T-cell (primary cell): ENCODE results near the gene UMPS. TPM values are rescaled to one million over a fixed set of nuclear protein-coding genes. Genes with fewer than 3 reads are reported as not detected.

ENCODE experiments used
- ATAC-seq, 4 experiments: fragments of 200-7000 bp in 3 of 4; fragments of 150-1000 bp in 1 of 4; cut with Tn5 transposase; replicated peaks in 1 of 4; 1 replicate in 3 of 4; 2 replicates in 1 of 4; pipeline ENCODE4 v1.10.0; 2021; ENCODE audit warnings: moderate library complexity in 3 of 4, mild to moderate bottlenecking in 2 of 4, moderate number of reproducible peaks in 1 of 4
- CTCF ChIA-PET, 2 donors: fragments of 300-600 bp; sonication (Branson Sonifier 250); formaldehyde crosslinking; loops; one replicate each; lab custom pipeline; 2022; ENCODE audit warnings: antibody characterized with exemption in 2 of 2; lab: Charles Lee
- POLR2A ChIA-PET, 2 donors: fragments of 300-600 bp; sonication (Branson Sonifier 250); formaldehyde crosslinking; loops; one replicate each; lab custom pipeline; 2022; ENCODE audit warnings: antibody characterized with exemption in 2 of 2; lab: Charles Lee
- DNase-seq, 35 experiments: peaks; one replicate each; pipeline versions ENCODE4 v3.0.0 to v3.0.0-alpha.2; 2013 to 2023
- H3K27ac ChIP-seq: one replicate; pipeline ENCODE4 v1.5.1; 2013; ENCODE audit warnings: low read length
- H3K27me3 ChIP-seq, 2 experiments: replicated peaks in 1 of 2; 1 replicate in 1 of 2; 2 replicates in 1 of 2; pipeline versions ENCODE4 v1.6.1 to v1.7.0; 2013; ENCODE audit warnings: low read length in 1 of 2, mixed read lengths in 1 of 2; ENCODE audit not compliant: control insufficient read depth in 2 of 2, insufficient read depth in 2 of 2; ENCODE audit errors: extremely low read depth in 1 of 2
- H3K36me3 ChIP-seq, 2 donors: 1 replicate in 1 of 2; 2 replicates in 1 of 2; pipeline versions ENCODE4 v1.6.1 to v1.7.0; 2013; ENCODE audit warnings: low read length in 1 of 2; ENCODE audit not compliant: control insufficient read depth in 2 of 2, insufficient read depth in 1 of 2; ENCODE audit errors: extremely low read depth in 1 of 2
- H3K4me1 ChIP-seq, 2 experiments: 1 replicate in 1 of 2; 2 replicates in 1 of 2; pipeline versions ENCODE4 v1.6.1 to v1.7.0; 2013; ENCODE audit warnings: low read length in 2 of 2, mixed read lengths in 1 of 2; ENCODE audit not compliant: insufficient read depth in 2 of 2, control insufficient read depth in 1 of 2; ENCODE audit errors: extremely low read depth in 1 of 2
- H3K4me3 ChIP-seq, 2 donors: 1 replicate in 1 of 2; 2 replicates in 1 of 2; pipeline versions ENCODE4 v1.5.1 to v1.7.0; 2013; ENCODE audit warnings: mild to moderate bottlenecking in 2 of 2, low read length in 1 of 2, moderate library complexity in 1 of 2; ENCODE audit not compliant: control insufficient read depth in 1 of 2; ENCODE audit errors: extremely low read depth in 1 of 2
- H3K9me3 ChIP-seq: 2 replicates; pipeline ENCODE4 v1.7.0; 2013
- H3K27ac Mint-ChIP-seq, 2 donors: one replicate each; pipeline ENCODE4 v1.8.0; 2020 to 2021; ENCODE audit warnings: mild to moderate bottlenecking in 2 of 2, mixed read lengths in 2 of 2
- H3K27me3 Mint-ChIP-seq, 2 donors: one replicate each; pipeline ENCODE4 v1.8.0; 2021 to 2022; ENCODE audit warnings: mixed read lengths in 2 of 2
- H3K36me3 Mint-ChIP-seq: one replicate; pipeline ENCODE4 v1.8.0; 2021; ENCODE audit warnings: mixed read lengths
- H3K4me1 Mint-ChIP-seq, 3 donors: one replicate each; pipeline ENCODE4 v1.8.0; 2020 to 2022; ENCODE audit warnings: mixed read lengths in 3 of 3, mild to moderate bottlenecking in 1 of 3
- H3K4me3 Mint-ChIP-seq, 3 donors: one replicate each; pipeline ENCODE4 v1.8.0; 2020 to 2022; ENCODE audit warnings: mild to moderate bottlenecking in 3 of 3, mixed read lengths in 3 of 3, moderate library complexity in 3 of 3
- H3K9me3 Mint-ChIP-seq, 3 donors: one replicate each; pipeline ENCODE4 v1.8.0; 2020 to 2022; ENCODE audit warnings: mixed read lengths in 3 of 3
- WGBS: methylation state at CpG from one replicate; pipeline ENCODE4 v1.1.5; 2013; ENCODE audit warnings: missing lambda C conversion rate; ENCODE audit not compliant: insufficient coverage; 5-methylcytosine and 5-hydroxymethylcytosine counted together
- total RNA-seq, 35 experiments: library from RNA in 6 of 35; stranded (reverse) in 6 of 35; fragments of 120-200 nt in 1 of 35; gene quantifications; one replicate each; pipeline versions ENCODE4 v1.2.1 to v1.2.4 and lab custom pipeline; 2013 to 2026

UMPS gene
- total RNA-seq, 5 donors from 2014 or later (not counting 1 experiment from before 2014, with no cell fraction given) = 14.9 to 29.6 (median 21.1) TPM

- POLR2A ChIA-PET = no interaction called here
- ATAC-seq = no peak
- H3K27ac Mint-ChIP-seq = no peak overlapping the region
Measured at GRCh38 chr3:124686028-124686670, 44.1 kb upstream of the UMPS start.

DNA sequence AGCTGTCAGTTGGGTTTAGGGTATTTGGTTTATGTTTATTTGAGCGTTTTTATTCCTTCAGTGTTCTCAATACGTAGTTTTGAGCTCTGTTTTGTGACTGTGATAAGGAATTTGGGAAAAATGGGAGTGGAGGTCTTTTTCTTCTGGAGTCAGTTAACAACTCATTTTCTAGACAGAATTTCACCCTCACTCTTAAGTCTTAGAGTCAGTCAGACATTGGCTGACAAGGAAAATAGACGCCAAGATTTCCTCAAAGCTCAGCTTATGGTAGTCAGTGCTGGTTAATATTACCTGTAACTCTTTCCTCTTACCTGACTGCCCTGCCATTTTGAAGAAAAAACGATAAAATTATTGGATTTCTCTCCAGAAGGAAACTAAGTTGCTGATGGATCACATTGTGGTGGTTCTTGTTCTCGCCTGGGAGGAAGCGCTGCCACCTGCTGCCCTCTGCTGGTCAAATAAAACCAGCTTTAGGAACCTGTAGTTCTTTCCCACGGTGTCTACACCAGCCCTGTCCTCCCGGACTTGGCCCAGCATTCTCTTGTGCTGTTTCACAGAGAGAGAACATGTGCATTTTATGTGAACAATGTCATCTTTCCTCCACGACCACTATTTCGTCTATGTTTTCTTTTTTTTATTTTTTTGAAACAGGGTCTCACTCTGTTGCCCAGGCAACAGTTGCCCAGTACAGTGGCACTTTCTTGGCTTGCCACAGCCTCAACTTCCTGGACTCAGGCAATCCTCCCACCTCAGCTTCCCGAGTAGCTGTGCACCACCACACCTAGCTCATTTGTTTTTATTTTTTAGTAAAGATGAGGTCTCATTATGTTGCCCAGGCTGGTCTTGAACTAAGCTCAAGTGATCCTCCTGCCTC is 41.4 kb upstream of the UMPS start:
- DNase-seq (peak; percentile 11 to 80 (median 58)), ATAC-seq (peak; percentile 65 to 86 (median 75))
- no peak overlapping the region for H3K27ac ChIP-seq
- H3K4me3 ChIP-seq = no peak overlapping the region
- Mint-ChIP-seq H3K9me3 (no peaks in the 10 kb centered on the region), H3K4me1 (peaks cover 0 to 4% (median 4%) of the 10 kb centered on the region in 3 donors), H3K27me3 (peaks cover 18 to 27% of the 10 kb centered on the region in 2 donors), H3K4me3 (no peak overlapping the region), H3K36me3 (no peaks in the 10 kb centered on the region), H3K27ac (no peak overlapping the region)
- H3K27me3 ChIP-seq = peaks cover 0 to 17% of the 10 kb centered on the region in 2 experiments
- H3K4me1 ChIP-seq = peaks cover 0 to 6% of the 10 kb centered on the region in 2 experiments
- no peaks in the 10 kb centered on the region for H3K9me3 ChIP-seq
- WGBS = 2% methylated on average over 5 of the region's 11 CpGs
- POLR2A ChIA-PET = interaction anchor here in 1 of 2 donors (1.2 kb wide), 1 partner anchor 17 kb away, joined by 4 read pairs; no protein-coding TSS in a partner anchor
- no peaks in the 10 kb centered on the region for H3K36me3 ChIP-seq
- CTCF ChIA-PET = interaction anchor here (0.6 to 2.7 kb wide), 24 partner anchors 8 to 719 kb away, joined by 3 to 17 read pairs (median 3); no protein-coding TSS in a partner anchor

More at GRCh38 chr3:124686028-124686670, 44.1 kb upstream of the UMPS start:
- no peaks in the 10 kb centered on the region for H3K36me3 Mint-ChIP-seq
- no peaks in the 10 kb centered on the region for H3K9me3 ChIP-seq
- DNase-seq = no peak
- no peak overlapping the region for H3K4me3 ChIP-seq
- CTCF ChIA-PET = no interaction called here
- no peak overlapping the region for H3K4me3 Mint-ChIP-seq
- H3K4me1 ChIP-seq = peaks cover 0 to 6% of the 10 kb centered on the region in 2 experiments
- H3K27ac ChIP-seq = no peak overlapping the region
- H3K36me3 ChIP-seq = no peaks in the 10 kb centered on the region
- H3K27me3 Mint-ChIP-seq = peaks cover 18 to 30% of the 10 kb centered on the region in 2 donors
- H3K4me1 Mint-ChIP-seq = peaks cover 0 to 4% (median 4%) of the 10 kb centered on the region in 3 donors
- H3K9me3 Mint-ChIP-seq = no peaks in the 10 kb centered on the region
- H3K27me3 ChIP-seq = peaks cover 0 to 17% of the 10 kb centered on the region in 2 experiments
- WGBS = no CpG with 5 or more reads among the region's 3 CpGs

- no peak overlapping the region for H3K4me3 Mint-ChIP-seq
- Histone ChIP-seq H3K36me3 (no peaks in the 10 kb centered on the region), H3K9me3 (no peaks in the 10 kb centered on the region), H3K27me3 (peaks cover 0 to 11% of the 10 kb centered on the region in 2 experiments), H3K4me1 (peaks cover 0 to 6% of the 10 kb centered on the region in 2 experiments), H3K4me3 (no peak overlapping the region), H3K27ac (no peak overlapping the region)
- ChIA-PET POLR2A (no interaction called here), CTCF (no interaction called here)
- ATAC-seq = no peak
- no peaks in the 10 kb centered on the region for H3K9me3 Mint-ChIP-seq
- H3K36me3 Mint-ChIP-seq = no peaks in the 10 kb centered on the region
- peaks cover 11 to 13% of the 10 kb centered on the region in 2 donors for H3K27me3 Mint-ChIP-seq
- peaks cover 0 to 4% (median 4%) of the 10 kb centered on the region in 3 donors for H3K4me1 Mint-ChIP-seq
- no peak overlapping the region for H3K27ac Mint-ChIP-seq
- no CpG with 5 or more reads among the region's 3 CpGs for whole genome bisulfite sequencing
- no peak for DNase-seq
Measured at GRCh38 chr3:124691599-124691998, 38.7 kb upstream of the UMPS start.

GRCh38 chr3:124694486-124694885 is 35.8 kb upstream of the UMPS start:
- H3K9me3 ChIP-seq = no peaks in the 10 kb centered on the region
- CTCF ChIA-PET = no interaction called here
- no peak overlapping the region for H3K27ac ChIP-seq
- H3K27me3 ChIP-seq = no peaks in the 10 kb centered on the region
- POLR2A ChIA-PET = interaction anchor here (0.6 kb wide), 2 partner anchors 30 to 130 kb away, joined by 3 to 5 read pairs; no protein-coding TSS in a partner anchor
- ATAC-seq (no peak), DNase-seq (no peak)
- H3K4me1 Mint-ChIP-seq = no peaks in the 10 kb centered on the region
- no peak overlapping the region for H3K27ac Mint-ChIP-seq
- no peaks in the 10 kb centered on the region for H3K4me1 ChIP-seq
- no peak overlapping the region for H3K4me3 ChIP-seq
- no peaks in the 10 kb centered on the region for H3K36me3 ChIP-seq
- no peak overlapping the region for H3K4me3 Mint-ChIP-seq
- 64% methylated on average over 5 of the region's 5 CpGs for WGBS
- peaks cover 5 to 6% of the 10 kb centered on the region in 2 donors for H3K27me3 Mint-ChIP-seq
- no peaks in the 10 kb centered on the region for H3K9me3 Mint-ChIP-seq
- no peaks in the 10 kb centered on the region for H3K36me3 Mint-ChIP-seq

DNA sequence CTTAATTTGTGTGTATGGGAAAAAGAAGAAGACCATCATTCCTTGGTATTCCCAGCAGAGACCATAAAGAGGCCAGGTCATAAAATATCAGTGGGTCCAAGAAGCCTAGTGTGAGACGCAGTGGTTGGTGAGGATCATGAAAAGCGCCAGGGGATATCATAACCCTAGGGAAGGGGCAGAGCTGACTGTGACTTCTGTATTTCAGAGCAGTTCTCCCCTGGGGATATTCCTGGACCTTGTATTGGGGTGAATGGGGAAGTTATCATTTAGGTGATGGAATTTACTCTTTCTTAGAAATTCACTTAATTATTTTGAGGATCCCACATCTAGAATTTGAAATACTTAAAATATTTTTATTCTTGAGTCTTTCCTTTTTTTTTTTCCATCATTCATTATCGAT is 34.9 kb upstream of the UMPS start:
- Histone ChIP-seq H3K4me1 (no peaks in the 10 kb centered on the region), H3K9me3 (no peaks in the 10 kb centered on the region), H3K27me3 (peaks cover 0 to 6% of the 10 kb centered on the region in 2 experiments), H3K36me3 (no peaks in the 10 kb centered on the region), H3K4me3 (no peak overlapping the region), H3K27ac (no peak overlapping the region)
- Mint-ChIP-seq H3K4me1 (no peaks in the 10 kb centered on the region), H3K36me3 (no peaks in the 10 kb centered on the region), H3K4me3 (no peak overlapping the region), H3K27me3 (peaks cover 6 to 8% of the 10 kb centered on the region in 2 donors), H3K27ac (no peak overlapping the region), H3K9me3 (no peaks in the 10 kb centered on the region)
- ATAC-seq = no peak
- WGBS = 86% methylated on average over 1 of the region's 3 CpGs
- POLR2A ChIA-PET = no interaction called here
- no peak for DNase-seq
- CTCF ChIA-PET = no interaction called here

DNA sequence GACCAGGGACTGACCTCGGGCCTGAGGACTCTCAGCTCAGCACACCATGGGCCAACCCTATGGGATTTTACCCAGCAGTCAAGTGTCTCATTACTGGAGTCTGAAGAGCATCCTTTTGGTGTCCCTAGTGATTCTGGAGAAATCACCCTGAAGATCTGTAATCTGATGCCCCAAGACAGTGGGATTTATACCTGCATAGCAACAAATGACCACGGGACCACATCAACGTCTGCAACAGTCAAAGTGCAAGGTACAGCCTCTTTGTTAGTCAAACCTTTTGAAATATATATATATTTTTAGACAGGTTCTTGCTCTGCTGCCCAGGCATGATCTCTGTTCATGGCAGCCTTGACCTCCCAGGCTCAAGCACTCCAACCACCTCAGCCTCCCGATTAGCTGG is 34.2 kb upstream of the UMPS start:
- no peak overlapping the region for H3K4me3 Mint-ChIP-seq
- no peaks in the 10 kb centered on the region for H3K36me3 Mint-ChIP-seq
- Histone ChIP-seq H3K27me3 (peaks cover 0 to 12% of the 10 kb centered on the region in 2 experiments), H3K27ac (no peak overlapping the region), H3K36me3 (no peaks in the 10 kb centered on the region), H3K4me3 (no peak overlapping the region), H3K9me3 (no peaks in the 10 kb centered on the region), H3K4me1 (no peaks in the 10 kb centered on the region)
- DNase-seq (no peak), ATAC-seq (no peak)
- CTCF ChIA-PET = interaction anchor here in 1 of 2 donors (1.5 kb wide), 1 partner anchor 8 kb away, joined by 3 read pairs; no protein-coding TSS in a partner anchor
- no peak overlapping the region for H3K27ac Mint-ChIP-seq
- POLR2A ChIA-PET = no interaction called here
- no peaks in the 10 kb centered on the region for H3K4me1 Mint-ChIP-seq
- no peaks in the 10 kb centered on the region for H3K9me3 Mint-ChIP-seq
- WGBS = no CpG with 5 or more reads among the region's 4 CpGs
- H3K27me3 Mint-ChIP-seq = peaks cover 8 to 10% of the 10 kb centered on the region in 2 donors
